HG03064 (cell line): ENCODE results near the gene RLN3.

ENCODE experiments used
- ATAC-seq: cut with Tn5 transposase; IDR thresholded peaks from one replicate; pipeline ENCODE4 v1.9.1; 2021; ENCODE audit warnings: low read depth; ENCODE audit not compliant: unreplicated experiment

RLN3 gene

GRCh38 chr19:14073261-14073924, 45.4 kb downstream of the RLN3 start:
- peak; percentile 47 for ATAC-seq

- ATAC-seq, result no peak
Measured at GRCh38 chr19:14073925-14074838, 46.2 kb downstream of the RLN3 start.

- ATAC-seq, result no peak
Measured at GRCh38 chr19:14078411-14078810, 50.5 kb downstream of the RLN3 start.
